D721Med (cell line): ENCODE data around the gene KDM4C.

Source experiments
- DNase-seq: peaks from one replicate; pipeline ENCODE4 v3.0.0; 2011; ENCODE audit warnings: low spot score; ENCODE audit not compliant: insufficient read length
- FAIRE-seq: peaks from 2 replicates; lab custom pipeline; 2011; peaks lifted over from hg19 to GRCh38; lab: Jason Lieb, UNC
- TF ChIP-seq, protein P1 (sequence below): IDR thresholded peaks from 2 replicates; pipeline ENCODE4 v1.5.1; 2012; ENCODE audit warnings: mild to moderate bottlenecking, control low read depth; ENCODE audit not compliant: insufficient read depth; ENCODE audit errors: missing control alignments

KDM4C gene

DNA sequence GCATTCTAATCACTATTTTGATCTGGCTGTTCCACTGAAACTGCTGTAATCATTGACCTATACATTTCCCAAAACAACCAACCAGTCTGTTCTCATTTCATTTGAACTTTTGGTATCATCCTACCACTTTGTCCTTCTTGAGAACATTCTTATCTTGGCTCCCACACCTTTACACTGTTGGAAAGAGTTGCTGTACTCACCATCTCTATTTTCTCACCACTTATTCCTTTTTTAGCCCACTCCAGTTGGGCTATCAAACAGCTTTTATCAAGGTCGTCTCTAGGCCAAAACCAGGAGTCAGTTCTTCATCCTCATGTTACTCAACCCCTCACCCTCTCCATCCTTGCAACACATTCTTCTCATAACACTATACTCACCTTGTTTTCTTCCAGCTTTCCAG is 170.1 kb downstream of the KDM4C start:
- no peak for FAIRE-seq
- no peak for DNase-seq
- TF ChIP-seq, protein P1, sequence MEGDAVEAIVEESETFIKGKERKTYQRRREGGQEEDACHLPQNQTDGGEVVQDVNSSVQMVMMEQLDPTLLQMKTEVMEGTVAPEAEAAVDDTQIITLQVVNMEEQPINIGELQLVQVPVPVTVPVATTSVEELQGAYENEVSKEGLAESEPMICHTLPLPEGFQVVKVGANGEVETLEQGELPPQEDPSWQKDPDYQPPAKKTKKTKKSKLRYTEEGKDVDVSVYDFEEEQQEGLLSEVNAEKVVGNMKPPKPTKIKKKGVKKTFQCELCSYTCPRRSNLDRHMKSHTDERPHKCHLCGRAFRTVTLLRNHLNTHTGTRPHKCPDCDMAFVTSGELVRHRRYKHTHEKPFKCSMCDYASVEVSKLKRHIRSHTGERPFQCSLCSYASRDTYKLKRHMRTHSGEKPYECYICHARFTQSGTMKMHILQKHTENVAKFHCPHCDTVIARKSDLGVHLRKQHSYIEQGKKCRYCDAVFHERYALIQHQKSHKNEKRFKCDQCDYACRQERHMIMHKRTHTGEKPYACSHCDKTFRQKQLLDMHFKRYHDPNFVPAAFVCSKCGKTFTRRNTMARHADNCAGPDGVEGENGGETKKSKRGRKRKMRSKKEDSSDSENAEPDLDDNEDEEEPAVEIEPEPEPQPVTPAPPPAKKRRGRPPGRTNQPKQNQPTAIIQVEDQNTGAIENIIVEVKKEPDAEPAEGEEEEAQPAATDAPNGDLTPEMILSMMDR, result no peak

DNA sequence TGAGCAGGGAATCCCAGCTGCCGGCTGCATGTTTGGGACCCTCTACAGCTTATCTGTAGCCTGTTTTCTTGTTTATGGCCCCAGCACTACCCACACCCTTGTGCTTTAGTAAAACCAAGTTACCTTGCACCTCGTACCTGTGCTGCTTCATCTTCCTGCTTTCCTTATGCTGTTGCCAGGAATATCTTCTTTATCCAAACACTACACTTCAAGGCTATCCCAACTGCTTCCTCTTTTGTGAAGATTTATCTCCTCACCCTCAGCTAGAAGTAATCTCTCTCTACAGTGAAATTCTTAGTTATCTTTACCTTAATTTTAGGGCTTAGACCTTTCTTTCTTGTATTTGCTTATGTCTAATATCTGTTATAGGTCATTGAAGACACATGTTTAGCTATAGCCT is 171.1 kb downstream of the KDM4C start:
- TF ChIP-seq, protein P1, result no peak

DNA sequence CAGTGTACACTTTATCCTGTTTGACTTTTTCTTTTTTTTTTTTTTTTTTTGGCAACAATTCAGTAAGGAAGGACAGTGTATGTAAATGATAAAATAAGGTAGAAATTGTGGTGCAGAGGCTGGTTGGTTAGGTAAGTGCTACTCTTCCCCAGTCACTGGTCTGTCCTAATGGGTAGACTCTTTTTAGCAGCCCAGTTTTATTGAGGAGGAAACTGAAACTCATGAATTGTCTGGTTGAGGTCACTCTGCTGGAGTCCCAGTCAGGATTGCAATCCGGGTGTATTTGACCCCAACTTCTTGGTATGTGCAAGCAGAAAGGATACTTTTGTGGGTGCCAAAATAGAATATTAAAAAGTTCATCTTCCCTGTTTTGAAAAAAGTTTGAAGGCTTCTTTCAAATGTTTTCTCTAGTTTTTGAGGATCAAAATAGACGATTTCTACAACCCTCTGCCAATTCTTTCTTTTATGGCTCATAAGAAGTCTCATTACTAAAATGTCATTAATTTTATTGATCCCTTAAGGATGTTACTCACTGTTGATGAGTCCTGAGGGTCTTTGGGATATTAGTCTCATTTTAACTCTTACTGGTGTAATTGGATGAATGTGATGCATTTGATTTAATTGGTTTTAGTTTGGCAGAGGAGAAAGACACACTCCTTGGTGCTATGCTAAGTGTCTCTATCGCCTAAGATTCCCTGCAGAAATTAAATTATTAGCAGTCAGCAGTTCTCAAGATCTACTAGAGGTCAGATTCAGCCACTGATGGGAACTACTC is 171.9 kb downstream of the KDM4C start:
- FAIRE-seq (no peak), DNase-seq (no peak)
- TF ChIP-seq, protein P1, result no peak

More for the DNA sequence above, 171.1 kb downstream of the KDM4C start:
- no peak for FAIRE-seq
- DNase-seq, result no peak

DNA sequence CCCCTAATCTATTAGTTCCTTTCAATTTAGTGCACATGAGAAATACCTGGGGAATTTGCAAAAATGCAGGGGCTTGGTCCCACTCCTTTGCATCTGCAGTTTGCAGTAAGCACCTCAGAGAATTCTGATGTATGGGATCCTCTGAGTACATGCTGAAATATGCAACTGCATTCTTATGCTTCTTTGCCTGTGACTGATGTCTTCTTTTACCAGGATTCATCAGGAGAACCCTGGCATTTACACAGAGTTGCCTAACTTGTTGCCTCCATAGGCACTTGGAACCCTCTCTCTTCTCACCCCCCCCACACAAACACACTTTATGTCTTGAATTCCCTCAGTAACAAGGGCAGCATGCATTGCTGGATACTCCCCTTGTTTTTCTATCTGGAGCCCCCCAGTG is 173.1 kb downstream of the KDM4C start:
- FAIRE-seq, result no peak
- no peak for DNase-seq
- TF ChIP-seq, protein P1, result no peak

DNA sequence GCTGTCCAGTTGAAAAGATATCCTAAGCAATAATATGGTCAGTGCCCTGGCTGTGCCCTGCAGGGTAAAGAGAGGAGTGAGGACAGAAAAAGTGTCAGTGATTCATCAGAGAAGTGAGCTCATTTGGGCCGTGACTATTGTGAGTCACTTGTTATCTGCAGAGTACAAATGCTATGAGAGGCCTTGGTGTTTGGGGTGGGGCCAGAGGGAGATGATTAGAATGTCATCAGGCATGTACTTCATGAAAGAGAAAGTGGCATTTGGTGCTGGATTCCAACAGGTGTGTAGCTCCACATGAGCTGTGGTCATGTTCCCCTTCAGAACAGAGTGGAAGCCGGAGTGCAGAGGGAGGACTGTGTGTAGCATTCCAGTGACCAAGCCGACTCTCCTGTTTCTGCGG is 174.1 kb downstream of the KDM4C start:
- FAIRE-seq (no peak), DNase-seq (no peak)
- TF ChIP-seq, protein P1, result no peak

DNA sequence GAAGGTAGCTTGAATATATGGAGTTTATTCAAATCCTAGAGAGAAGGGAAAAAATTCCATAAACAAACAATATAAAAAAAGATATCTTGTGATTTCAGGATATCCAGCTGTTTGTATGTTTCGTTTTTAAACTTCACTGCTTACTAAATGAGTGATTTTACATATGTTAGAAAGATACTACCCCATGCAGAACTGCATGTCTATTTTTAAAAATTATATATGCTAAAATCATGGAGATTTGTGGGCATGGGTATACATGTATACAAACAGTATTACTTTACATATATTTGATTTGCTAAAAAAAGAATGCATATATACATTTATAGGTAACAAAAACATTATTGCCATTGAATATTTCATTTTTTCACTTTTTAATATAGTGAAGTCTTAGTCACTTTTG is 178.3 kb downstream of the KDM4C start:
- FAIRE-seq (no peak), DNase-seq (no peak)
- TF ChIP-seq, protein P1, result no peak

DNA sequence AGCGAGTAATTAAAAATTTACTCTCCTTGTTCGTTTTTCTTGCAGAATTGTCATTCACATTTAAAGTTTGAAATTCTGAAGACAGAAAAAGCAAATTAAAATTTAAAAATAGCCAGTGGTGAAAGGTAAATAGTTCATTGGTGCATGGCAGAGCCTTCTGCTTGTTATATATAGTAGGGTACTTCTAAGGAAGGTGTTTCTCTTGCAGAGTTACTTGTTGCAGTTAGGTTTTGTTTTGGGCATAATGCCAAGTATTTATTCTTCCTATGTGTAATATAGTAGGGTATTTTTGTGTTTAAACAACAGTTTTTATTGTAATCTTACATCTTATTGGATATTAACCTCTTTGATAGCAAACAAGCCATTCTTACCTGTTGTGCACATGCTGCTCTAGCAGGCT is 179.4 kb downstream of the KDM4C start:
- DNase-seq (no peak), FAIRE-seq (no peak)
- TF ChIP-seq, protein P1, result no peak
